GM19397 (cell line): Measurements from ENCODE around the gene CRELD1.

ENCODE experiments used
- ATAC-seq: cut with Tn5 transposase; IDR thresholded peaks from one replicate; pipeline ENCODE4 v1.9.1; 2021; ENCODE audit warnings: mild to moderate bottlenecking, moderate library complexity; ENCODE audit not compliant: unreplicated experiment

CRELD1 gene

GRCh38 chr3:9955067-9955502 lies 21.5 kb downstream of the CRELD1 start:
- no peak for ATAC-seq

- ATAC-seq: no peak
Observed at GRCh38 chr3:9955611-9956352, 22.1 kb downstream of the CRELD1 start.

- ATAC-seq: no peak
Observed at GRCh38 chr3:9957214-9957613, 23.6 kb downstream of the CRELD1 start.

- ATAC-seq: no peak
Observed at GRCh38 chr3:9965200-9965875, 31.7 kb downstream of the CRELD1 start.

GRCh38 chr3:9966841-9967240 lies 33.2 kb downstream of the CRELD1 start:
- no peak for ATAC-seq

GRCh38 chr3:9969632-9970019 lies 36.0 kb downstream of the CRELD1 start:
- ATAC-seq: no peak

GRCh38 chr3:9970020-9970652 lies 36.5 kb downstream of the CRELD1 start:
- no peak for ATAC-seq

GRCh38 chr3:9976721-9977709 lies 43.4 kb downstream of the CRELD1 start:
- no peak for ATAC-seq

GRCh38 chr3:9978710-9979305 lies 45.2 kb downstream of the CRELD1 start:
- no peak for ATAC-seq

- ATAC-seq: no peak
Observed at GRCh38 chr3:9980251-9980650, 46.6 kb downstream of the CRELD1 start.

GRCh38 chr3:9986230-9986725 lies 52.6 kb downstream of the CRELD1 start:
- peak; percentile 31 for ATAC-seq

GRCh38 chr3:9994086-9994844 lies 60.6 kb downstream of the CRELD1 start:
- ATAC-seq: no peak
